HG03097 (cell line): ENCODE measurements around the gene RSL1D1.

Experiments
- ATAC-seq: cut with Tn5 transposase; IDR thresholded peaks from one replicate; pipeline ENCODE4 v1.9.1; 2021; ENCODE audit not compliant: unreplicated experiment, low FRiP score

The RSL1D1 gene

GRCh38 chr16:11851294-11852091 lies at the start of gene RSL1D1:
RSL1D1 (minus strand) TSS chr16:11851542; CDS start chr16:11851512, 30 bp downstream.
- peak; percentile 71 for ATAC-seq

DNA sequence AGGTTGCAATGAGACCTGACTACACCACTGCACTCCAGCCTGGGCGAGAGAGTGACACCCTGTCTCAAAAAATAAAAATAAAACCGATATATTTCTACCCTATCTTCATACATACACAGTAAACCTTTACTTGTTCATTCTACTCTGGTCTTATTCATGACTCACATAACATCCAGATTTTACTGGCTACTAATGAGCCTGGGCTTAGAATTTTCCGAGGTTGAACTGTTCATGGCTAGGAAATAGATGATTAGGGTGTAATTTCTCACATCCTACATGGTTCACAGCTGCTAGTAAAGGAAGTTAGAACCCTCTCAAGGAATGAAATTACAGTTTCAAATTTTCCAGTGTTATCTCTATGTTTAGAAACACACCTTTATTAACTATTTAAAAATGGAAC lies 49.7 kb upstream of the RSL1D1 start:
- no peak for ATAC-seq

DNA sequence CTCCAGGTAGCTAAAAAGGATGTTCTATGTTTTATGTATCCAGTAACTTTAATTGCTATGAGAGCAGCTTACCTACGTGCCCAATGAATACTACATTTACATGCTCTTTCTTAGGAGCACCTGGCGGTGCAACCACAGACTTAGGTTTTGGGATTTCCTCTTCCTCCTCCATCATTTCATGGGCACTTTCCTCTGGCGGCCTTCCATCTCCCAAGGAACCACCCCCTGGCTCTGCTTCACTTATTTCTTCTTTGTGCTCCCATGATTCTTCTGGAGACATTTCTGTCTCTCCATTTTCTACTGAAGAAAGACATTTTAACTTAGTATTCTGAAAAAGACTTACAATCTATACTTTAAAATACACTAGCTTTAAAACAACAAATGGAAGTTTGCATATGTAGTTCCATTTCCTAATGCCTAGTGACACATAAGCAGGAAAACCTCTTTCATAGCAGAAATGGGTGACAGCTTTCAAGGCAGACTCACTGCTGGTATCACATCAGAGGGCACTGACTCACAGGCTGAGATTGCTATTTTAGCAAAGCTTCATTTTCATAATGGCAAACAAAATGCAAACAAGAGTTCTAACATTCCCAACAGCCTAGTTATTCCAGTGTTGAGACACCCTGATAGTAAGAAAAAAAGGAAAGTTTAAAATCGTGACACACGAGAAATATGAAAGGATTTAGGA lies 45.3 kb upstream of the RSL1D1 start:
- ATAC-seq, result no peak

DNA sequence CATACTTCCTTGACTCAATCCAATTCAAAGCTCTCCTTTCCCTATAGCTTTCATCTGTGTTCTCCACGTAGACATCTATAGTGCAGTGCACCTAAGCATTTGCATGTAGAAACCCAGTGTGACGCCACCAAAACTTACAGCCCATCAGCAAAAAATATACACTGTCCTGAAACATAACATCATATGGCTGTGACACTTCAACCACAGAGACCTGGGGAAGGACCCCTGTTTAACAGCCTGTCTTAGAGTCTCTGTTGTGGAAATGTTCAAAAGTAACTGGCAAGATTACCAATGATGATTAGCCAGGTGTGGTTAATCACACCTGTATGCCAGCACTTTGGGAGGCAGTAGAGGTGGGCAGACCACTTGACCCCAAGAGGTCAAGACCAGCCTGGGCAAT lies 42.2 kb upstream of the RSL1D1 start:
- no peak for ATAC-seq

DNA sequence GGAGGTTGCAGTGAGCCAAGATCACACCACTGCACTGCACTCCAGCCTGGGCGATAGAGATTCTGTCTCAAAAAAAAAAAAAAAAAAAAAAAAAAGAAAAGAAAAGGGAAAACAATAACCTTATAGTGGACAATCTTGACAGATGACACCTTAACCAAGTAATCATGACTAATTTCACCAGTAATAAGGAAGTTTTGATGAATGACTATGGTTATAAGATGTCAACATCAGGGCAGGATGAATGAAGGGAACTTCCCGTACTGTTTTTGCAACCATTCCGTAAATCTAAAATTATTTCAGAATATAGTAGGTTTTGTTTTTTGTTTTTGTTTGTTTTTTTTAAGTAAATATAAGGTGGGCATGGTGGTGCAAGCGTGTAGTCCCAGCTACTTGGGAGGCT lies 41.4 kb upstream of the RSL1D1 start:
- ATAC-seq, result no peak

GRCh38 chr16:11890231-11890965 lies 39.1 kb upstream of the RSL1D1 start:
- no peak for ATAC-seq

DNA sequence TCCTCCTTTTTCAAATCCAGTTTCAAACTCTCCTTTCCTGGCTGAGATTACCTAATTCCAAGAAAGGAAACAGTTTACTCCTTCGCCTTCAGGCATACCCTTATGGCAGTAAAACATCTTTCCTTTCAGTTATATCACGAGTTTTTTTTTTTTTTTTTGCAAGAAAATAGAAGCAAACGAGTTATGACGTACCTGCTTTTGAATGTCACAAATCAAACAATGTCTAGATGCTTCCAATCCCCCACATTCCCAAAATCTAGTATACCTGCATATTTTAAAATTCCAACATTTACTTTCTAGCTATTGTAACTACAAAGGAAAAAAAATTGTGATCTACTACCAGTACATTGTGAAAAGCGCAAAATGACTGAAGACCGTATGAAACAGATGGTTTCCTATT lies 35.5 kb upstream of the RSL1D1 start:
- ATAC-seq, result no peak

- ATAC-seq, result no peak
Observed at GRCh38 chr16:11884035-11884434, 32.7 kb upstream of the RSL1D1 start.

- no peak for ATAC-seq
Observed at GRCh38 chr16:11880007-11880406, 28.7 kb upstream of the RSL1D1 start.

DNA sequence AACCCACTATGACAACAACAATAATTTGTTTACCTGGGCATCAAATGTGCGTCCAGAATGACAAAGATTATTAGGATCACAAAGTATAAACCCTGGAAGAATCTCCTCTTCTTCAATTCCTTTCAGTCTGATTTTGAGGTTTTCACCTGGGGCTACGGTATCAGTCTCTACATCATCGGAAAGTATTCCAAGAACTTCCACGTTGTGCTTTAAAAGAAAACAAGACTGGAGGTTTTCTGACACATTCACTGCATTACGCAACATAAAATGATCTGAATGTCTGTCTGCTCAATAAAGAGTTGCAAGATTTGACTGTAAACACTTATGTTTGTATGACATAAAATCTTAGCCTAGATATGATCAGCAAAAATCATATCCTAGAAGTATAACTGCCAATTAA lies 26.0 kb upstream of the RSL1D1 start:
- ATAC-seq, result no peak

- no peak for ATAC-seq
Observed at GRCh38 chr16:11876306-11876705, 25.0 kb upstream of the RSL1D1 start.

GRCh38 chr16:11875721-11876120 lies 24.4 kb upstream of the RSL1D1 start:
- ATAC-seq, result no peak

DNA sequence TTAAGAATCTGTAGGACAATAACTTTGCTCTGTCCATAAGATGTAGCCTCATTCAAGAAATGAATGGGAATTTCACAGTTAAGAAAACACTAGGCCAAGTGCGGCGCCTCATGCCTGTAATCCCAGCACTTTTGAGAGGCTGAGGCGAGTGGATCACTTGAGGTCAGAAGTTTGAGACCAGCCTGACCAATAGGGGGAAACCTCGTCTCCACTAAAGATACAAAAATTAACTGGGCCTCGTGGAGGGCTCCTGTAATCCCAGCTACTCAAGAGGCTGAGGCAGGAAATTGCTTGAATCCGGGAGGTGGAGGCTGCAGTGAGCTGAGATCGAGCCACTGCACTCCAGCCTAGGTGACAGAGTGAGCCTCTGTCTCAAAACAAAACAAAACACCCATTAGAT lies 19.9 kb upstream of the RSL1D1 start:
- no peak for ATAC-seq

DNA sequence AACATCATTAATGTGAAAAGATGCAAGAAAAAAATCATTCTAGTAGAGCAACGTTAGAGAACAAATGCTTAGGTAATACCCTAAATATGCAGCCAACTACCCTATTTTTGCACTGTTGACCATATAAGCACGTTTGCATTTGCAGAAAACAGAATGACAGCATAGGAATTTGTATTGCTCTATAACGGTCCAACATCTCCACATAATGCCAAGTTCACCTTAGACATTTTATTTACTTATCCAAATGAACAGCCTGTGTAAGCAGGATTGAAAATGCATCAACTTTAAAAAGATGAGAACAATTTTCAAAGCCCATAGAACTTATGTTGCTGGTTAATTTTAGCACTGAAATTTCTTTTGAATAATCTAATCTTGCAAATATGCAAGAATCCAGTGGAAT lies 19.1 kb upstream of the RSL1D1 start:
- ATAC-seq, result no peak

DNA sequence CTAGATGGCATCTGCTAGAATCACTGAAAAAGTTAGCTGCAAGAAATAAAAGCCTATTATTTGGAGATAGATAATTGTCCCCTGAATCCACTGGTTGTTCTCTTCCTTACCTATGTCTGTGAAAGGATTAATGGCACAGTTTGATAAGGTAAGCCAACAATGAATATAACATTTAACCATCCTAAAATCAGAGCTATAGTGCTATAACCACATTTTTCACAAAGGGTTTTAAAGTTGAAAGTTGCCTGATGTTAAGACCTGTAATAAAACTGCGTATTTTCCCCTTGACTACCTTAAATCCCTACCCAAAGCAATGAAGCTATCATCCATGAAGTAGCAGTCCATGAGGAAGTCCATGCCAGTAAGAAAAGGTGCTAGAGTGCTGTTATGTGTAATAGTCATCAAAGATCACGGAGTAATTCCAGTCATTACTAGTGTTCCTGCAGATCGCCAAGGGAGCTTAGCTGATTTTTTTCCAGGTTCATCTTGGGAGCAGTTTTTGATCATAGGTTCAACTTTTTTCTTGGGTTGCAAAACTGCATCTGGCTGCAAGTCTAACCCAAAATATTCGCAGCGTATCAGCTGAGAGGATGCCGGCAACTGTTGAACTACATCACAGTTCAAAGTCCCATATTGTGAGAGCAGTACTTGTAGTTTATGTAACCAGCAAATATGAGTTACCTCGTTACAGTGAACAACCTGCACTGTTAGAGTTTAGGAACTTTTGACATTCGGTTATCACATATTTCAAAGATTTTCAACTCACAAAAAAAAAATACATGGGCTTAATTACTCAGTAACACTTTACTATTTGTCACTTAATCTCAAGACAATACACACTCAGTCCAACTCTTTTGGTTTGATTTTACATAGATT lies 18.2 kb upstream of the RSL1D1 start:
- no peak for ATAC-seq

GRCh38 chr16:11868412-11868980 lies 17.2 kb upstream of the RSL1D1 start:
- no peak for ATAC-seq

- ATAC-seq, result no peak
Observed at GRCh38 chr16:11862489-11862888, 11.1 kb upstream of the RSL1D1 start.

DNA sequence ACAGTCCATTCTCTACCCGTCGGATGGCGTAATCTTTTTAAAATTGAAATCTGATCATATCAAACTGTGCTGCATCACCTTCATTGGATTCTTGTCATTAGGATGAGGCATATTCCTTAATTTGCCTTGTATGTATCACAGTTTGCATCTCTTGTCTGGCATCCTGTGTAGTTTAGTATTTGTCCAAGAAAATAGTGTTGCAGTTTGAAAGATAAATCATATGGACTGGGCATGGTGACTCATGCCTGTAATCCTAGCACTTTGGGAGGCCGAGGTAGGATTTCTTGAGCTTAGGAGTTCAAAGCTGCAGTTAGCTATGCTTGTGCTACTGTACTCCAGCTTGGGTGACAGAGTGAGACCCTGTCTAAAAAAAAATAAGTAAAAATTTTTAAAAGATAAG lies 5.8 kb upstream of the RSL1D1 start:
- ATAC-seq, result no peak

DNA sequence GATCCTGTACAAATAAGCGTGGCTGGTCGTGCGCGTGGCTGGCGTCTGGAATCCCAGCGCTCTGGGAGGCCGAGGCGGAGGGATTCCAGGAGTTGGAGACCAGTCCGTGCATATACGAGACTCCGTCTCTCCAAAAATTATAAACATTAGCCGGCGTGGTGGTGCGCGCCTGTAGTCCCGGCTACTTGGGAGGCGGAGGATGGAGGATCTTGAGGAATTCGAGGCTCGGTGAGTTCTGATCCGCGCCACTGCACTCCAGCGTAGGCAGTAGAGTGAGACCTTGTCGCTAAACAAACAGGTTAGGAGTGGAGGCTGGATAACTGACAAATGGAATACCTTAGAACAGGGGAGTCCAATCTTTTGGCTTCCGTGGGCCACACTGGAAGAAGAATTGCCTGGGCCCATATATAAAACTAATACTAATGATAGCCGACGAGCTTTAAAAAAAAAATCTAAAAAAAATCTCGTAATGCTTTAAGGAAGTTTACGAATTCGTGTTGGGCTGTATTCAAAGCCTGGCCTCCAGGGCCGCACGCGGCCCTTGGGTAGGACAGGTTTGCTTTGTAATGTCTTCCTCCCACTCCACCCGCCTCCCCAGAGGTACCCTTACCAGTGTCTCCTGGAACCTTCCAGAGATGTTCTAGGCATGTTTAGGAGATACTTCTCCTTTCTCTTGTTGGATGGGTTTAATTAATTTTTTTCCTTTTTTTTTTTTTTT lies 909 bp upstream of the RSL1D1 start:
- no peak for ATAC-seq

- ATAC-seq, result no peak
Observed at GRCh38 chr16:11848842-11849241, 2.5 kb downstream of the RSL1D1 start.
